Measurements from ENCODE around the gene INF2. TPM values are rescaled to one million over a fixed set of nuclear protein-coding genes. Genes with fewer than 3 reads are reported as not detected.

Gene INF2
- total RNA-seq, 1 donor from 2014 or later, result 69.2 TPM

DNA sequence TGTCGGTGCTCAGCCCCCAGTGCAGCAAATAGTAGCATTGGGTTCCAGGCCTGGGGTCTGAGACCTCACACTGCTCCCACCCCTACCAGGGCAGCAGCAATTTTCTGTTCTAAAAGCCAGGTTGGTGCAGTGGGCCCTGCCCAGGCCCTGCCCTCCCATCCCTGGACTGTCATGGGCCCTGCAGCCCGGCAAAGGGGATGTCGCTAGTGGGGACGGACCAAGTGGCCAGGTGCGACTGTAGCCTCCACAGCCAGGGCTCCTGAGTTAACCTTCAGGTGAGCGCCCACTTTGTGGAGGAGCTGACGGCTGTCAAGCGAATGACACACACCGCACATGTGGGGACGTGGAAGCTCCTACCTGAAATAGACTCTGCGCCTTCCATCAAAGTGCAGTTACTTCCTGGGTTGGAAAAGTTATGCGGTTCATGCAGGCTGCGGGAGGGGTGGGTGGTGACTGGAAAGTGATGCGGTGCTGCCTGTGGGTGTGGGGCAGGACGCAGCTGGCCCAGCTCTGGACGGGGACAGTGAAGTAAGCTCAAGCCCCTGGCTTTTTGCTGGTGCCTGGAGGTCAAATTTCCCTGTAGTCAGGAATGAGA, 1.5 kb downstream of the INF2 start:
- peaks cover 20% of the 10 kb centered on the region for H3K4me1 Mint-ChIP-seq (ENCODE audit: low read depth)
- TF ChIP-seq, protein P1, sequence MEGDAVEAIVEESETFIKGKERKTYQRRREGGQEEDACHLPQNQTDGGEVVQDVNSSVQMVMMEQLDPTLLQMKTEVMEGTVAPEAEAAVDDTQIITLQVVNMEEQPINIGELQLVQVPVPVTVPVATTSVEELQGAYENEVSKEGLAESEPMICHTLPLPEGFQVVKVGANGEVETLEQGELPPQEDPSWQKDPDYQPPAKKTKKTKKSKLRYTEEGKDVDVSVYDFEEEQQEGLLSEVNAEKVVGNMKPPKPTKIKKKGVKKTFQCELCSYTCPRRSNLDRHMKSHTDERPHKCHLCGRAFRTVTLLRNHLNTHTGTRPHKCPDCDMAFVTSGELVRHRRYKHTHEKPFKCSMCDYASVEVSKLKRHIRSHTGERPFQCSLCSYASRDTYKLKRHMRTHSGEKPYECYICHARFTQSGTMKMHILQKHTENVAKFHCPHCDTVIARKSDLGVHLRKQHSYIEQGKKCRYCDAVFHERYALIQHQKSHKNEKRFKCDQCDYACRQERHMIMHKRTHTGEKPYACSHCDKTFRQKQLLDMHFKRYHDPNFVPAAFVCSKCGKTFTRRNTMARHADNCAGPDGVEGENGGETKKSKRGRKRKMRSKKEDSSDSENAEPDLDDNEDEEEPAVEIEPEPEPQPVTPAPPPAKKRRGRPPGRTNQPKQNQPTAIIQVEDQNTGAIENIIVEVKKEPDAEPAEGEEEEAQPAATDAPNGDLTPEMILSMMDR (IDR thresholded peaks at IDR 0.05; ENCODE audit: unreplicated experiment), result no peak
- no peak overlapping the region for H3K27ac Mint-ChIP-seq
- H3K36me3 Mint-ChIP-seq (ENCODE audit: insufficient read depth), result peaks cover 2% of the 10 kb centered on the region
- DNase-seq (ENCODE audit: low spot score, unreplicated experiment), result no peak
- H3K27me3 Mint-ChIP-seq, result no peaks in the 10 kb centered on the region
- H3K9me3 Mint-ChIP-seq (ENCODE audit: low read depth), result no peaks in the 10 kb centered on the region
- H3K4me3 Mint-ChIP-seq (ENCODE audit: low read depth), result peak overlapping the region; percentile 72

DNA sequence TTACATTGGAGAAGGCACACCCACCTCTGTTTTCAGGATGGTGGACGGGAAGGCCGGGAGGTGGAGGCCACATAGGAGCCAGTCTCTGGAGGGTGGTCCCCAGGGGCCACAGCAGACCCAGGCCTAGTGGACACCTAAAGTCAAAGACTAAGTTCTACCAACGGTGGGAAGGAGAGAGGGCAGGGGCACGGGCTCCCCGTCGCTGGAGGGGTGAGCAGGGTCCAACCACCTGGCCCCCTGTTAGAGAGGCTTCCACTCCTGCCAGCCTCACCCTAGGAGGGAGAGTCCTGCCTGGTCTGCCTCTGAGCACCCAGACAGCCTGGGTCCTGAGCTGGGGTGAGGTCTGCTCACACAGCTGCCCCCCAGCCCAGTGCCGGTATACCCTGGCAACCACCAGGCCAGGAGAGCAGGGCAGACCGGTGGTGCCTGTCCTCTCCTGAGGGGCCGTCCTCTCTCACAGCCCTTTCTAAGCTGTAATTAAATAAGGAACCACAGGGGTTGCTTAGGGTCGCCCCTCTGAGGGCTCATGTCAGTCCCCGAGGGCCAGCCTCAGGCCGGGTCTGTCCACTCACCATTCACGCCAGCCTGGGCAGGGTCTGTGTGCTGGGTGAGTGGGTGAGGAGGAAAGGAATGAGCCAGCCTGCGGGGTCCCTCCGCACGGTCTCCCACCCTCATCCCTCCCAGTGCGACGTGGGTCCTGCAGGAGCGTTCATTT, 2.3 kb downstream of the INF2 start:
- Mint-ChIP-seq H3K4me3 (ENCODE audit: low read depth) (no peak overlapping the region), H3K9me3 (ENCODE audit: low read depth) (no peaks in the 10 kb centered on the region), H3K36me3 (ENCODE audit: insufficient read depth) (peaks cover 3% of the 10 kb centered on the region), H3K27me3 (no peaks in the 10 kb centered on the region), H3K4me1 (ENCODE audit: low read depth) (peaks cover 20% of the 10 kb centered on the region), H3K27ac (no peak overlapping the region)
- TF ChIP-seq, protein P1 (IDR thresholded peaks at IDR 0.05; ENCODE audit: unreplicated experiment), result no peak
- DNase-seq (ENCODE audit: low spot score, unreplicated experiment), result no peak

DNA sequence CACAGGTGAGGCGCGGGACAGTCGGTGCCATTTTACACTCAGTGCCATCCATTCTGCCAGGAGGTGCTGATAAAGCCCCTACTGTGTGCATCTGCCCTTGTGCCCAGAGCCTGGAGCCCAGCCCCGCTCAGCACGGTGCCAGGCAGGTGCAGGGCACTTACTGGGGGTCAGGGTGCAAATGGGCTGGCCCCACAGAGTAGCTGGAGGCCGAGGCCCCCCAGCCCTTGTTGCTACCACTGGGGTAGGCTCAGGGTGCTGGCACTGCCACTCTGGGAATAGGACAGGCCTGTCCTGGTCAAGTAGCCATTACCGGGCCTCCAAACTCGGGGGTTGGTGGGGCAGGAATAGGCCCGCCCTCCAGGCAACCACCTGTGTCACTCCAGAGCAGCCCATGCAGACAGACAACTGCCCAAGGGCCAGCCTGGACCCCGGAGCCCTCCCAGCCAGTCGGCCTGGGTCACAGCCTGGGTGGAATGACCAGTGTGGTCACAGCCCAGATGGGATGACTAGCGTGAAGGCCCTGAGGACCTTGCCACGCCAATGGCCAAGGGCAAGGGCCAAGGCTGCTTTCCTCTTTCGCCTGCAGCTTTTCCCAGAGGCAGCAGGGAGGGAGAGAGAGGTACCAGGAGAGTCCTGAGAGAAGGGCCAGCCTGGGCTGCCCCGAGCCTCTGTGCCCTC, 3.0 kb downstream of the INF2 start:
- DNase-seq (ENCODE audit: low spot score, unreplicated experiment), result no peak
- H3K27me3 Mint-ChIP-seq, result no peaks in the 10 kb centered on the region
- H3K4me3 Mint-ChIP-seq (ENCODE audit: low read depth), result no peak overlapping the region
- peaks cover 3% of the 10 kb centered on the region for H3K36me3 Mint-ChIP-seq (ENCODE audit: insufficient read depth)
- no peak overlapping the region for H3K27ac Mint-ChIP-seq
- TF ChIP-seq, protein P1 (IDR thresholded peaks at IDR 0.05; ENCODE audit: unreplicated experiment), result no peak
- H3K4me1 Mint-ChIP-seq (ENCODE audit: low read depth), result peaks cover 14% of the 10 kb centered on the region
- H3K9me3 Mint-ChIP-seq (ENCODE audit: low read depth), result no peaks in the 10 kb centered on the region

DNA sequence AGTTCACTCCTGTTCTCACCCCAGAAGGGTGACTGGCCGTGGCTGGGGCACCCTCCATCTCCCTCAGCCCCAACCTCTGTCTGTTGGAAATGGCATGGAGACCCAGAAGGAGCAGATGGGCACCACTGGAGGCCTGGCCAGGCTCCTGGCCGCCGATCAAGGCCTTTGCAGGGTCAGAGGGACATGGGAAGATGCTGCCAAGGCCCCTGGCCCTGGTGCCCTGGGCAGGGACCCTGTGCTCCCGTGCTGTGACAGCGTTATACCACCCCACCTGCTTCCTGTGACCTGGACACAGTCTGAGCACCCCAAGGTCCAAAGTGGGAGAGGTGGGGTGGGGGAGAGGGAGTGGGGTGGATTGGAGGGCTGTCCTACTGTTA, 3.5 kb downstream of the INF2 start:
- no peaks in the 10 kb centered on the region for H3K27me3 Mint-ChIP-seq
- no peak for DNase-seq (ENCODE audit: low spot score, unreplicated experiment)
- no peak overlapping the region for H3K4me3 Mint-ChIP-seq (ENCODE audit: low read depth)
- TF ChIP-seq, protein P1 (IDR thresholded peaks at IDR 0.05; ENCODE audit: unreplicated experiment), result no peak
- H3K27ac Mint-ChIP-seq, result no peak overlapping the region
- H3K4me1 Mint-ChIP-seq (ENCODE audit: low read depth), result peaks cover 9% of the 10 kb centered on the region
- peaks cover 3% of the 10 kb centered on the region for H3K36me3 Mint-ChIP-seq (ENCODE audit: insufficient read depth)
- H3K9me3 Mint-ChIP-seq (ENCODE audit: low read depth), result no peaks in the 10 kb centered on the region

DNA sequence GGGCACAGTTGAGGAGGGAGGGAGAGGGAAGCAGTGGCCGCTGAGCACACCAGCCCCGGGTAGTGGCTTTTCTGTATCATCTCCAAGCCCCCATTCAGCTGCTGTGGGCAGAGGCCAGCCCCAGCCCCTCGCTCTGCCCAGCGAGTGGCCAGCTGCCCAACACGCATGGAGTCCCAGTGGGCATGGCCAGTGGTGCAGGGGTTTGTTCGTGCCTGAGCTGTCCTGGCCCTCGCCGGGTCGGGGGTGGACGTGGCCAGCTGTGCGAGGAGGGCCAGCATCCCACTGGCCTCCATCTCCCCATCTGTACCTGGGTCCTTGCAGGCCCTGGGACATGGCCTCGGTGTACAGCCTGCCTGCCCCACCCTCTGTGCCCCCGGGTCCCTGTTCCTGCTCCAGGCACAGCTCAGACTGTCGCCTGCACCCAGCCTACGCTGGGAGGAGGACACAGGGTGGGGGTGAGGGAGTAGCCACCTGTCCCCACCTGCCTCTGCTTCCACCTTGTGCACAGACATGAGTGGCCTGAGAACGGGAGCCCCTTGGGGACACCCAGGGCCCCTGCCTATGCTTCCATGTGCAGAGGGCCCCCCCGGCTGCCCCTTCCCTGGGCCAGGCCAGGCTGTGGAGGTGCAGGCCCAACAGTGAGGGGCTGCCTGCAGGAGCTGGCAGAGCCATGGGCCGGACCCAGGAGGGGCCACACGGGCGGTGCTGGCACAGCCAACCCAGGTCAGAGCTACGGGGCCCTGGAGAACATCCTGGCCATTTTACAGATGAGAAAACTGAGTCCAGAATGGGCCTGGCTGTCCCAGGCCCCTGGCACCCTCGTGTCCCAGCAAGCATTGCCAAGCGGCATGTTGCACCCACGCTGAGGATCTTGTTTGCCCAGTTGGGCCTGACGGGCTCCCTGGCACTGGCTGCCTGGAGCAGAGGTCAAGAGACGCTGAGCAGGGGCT, 4.3 kb downstream of the INF2 start:
- no peak for DNase-seq (ENCODE audit: low spot score, unreplicated experiment)
- Mint-ChIP-seq H3K36me3 (ENCODE audit: insufficient read depth) (peaks cover 3% of the 10 kb centered on the region), H3K27ac (no peak overlapping the region), H3K4me1 (ENCODE audit: low read depth) (peaks cover 4% of the 10 kb centered on the region), H3K4me3 (ENCODE audit: low read depth) (no peak overlapping the region), H3K9me3 (ENCODE audit: low read depth) (no peaks in the 10 kb centered on the region), H3K27me3 (no peaks in the 10 kb centered on the region)
- TF ChIP-seq, protein P1 (IDR thresholded peaks at IDR 0.05; ENCODE audit: unreplicated experiment), result no peak
